ENCODE measurements around the gene HMGA1.

GRCh38 chr6:34213772-34214171, 22.9 kb upstream of the HMGA1 start:
- TF ChIP-seq CTCF (IDR thresholded peaks at IDR 0.05): no peak
- TF ChIP-seq POLR2A (IDR thresholded peaks at IDR 0.05): no peak

All from right lobe of liver (tissue), 4 donors.